Inferior parietal cortex (tissue), 1 donor: ENCODE results near the gene CTXND1.
A peak's percentile ranks its signal among the peaks of the same experiment; 100 is the strongest.
"Not testable (repeated sequence)": the region's sequence is repeated elsewhere in the genome, so short reads cannot be mapped to it uniquely, and the experiment has no call there.

Source experiments
- DNase-seq: peaks from one replicate; pipeline ENCODE4 v3.0.0-alpha.2; 2016; ENCODE audit errors: extremely low spot score

CTXND1 gene

DNA sequence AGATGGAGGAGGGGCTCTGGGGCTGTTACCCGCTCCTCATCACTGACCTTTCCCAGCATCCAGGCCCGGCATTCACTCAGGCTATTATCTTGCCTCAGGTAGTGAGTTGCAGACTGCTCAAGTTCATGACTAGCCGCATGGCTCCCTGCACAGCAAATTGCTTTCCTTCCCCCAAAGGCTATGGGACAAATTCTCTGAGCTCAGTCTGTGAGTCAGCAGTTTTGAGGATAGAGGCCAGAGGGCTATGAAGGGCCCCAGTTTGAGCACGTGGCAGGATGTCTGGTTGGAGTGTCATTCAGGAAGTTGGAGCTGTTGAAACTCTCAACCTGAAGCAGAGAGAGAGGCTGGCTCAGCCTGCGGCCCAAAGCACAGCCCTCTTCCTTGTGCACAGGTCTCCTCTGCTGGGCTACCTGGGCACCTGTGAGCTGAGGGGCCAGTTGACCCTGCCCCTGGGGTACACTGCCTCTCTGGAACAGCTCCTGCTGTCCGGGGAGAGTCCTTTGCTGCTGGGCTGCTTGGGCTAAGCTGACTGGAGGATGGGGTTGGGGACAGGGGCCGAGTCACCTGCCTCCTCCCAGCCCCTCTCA, 91.3 kb downstream of the CTXND1 start:
- DNase-seq = peak; percentile 22

DNA sequence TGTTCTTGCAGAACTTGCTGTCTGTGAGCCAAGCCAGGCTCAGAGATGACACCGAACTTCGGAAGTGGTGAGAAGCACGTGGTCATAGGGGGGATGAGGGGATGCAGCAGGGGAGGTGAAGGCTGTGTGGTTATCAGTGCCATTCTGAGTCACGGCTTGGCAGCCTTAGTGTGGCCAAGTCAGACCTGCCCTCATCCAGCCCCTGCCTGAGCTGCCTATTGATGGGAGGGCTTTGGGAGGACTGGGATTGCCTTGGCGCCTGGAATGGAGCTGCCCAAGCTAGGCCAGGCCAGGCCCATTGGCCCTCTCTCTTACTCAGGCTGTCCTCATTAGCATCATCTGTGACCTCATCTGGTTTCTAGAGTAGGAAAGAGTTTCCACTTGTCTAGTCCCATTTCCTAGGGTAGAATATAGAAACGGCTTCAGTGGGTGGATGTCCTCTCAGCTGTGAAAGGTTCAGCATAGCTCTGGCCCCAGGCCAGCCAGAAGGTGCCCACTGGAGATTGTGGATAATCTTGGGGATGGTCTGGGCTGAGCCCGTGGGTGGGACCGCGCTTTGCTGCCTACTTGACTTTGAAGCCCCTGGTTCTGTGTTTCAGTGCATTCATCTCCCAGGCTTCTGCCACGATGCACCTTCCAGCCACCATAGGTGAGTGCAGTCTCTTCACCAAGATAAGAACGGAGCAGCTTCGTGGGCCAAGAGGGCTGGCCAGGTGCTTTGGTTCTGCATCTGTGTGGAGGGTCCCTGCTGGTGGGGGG, 92.0 kb downstream of the CTXND1 start:
- DNase-seq = no peak

DNA sequence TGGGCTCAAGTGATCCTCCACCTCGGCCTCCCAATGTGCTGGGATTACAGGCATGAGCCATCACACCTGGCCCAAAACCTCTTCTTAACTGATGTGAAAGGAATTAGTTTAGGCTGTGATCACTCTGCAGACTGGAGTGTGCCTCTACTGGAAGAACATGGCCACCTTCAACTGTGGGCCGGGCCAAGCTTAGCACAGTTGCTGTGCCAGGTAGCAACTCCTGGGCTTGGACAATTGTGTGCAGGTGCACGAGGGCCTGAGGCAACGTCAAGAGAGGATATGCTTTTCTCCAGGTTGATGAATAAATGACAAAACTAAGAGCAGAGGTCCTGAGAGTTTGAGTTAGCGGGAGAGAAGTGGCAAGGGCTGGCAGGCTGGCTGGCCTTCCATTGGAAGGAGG, 92.7 kb downstream of the CTXND1 start:
- DNase-seq = no peak

DNA sequence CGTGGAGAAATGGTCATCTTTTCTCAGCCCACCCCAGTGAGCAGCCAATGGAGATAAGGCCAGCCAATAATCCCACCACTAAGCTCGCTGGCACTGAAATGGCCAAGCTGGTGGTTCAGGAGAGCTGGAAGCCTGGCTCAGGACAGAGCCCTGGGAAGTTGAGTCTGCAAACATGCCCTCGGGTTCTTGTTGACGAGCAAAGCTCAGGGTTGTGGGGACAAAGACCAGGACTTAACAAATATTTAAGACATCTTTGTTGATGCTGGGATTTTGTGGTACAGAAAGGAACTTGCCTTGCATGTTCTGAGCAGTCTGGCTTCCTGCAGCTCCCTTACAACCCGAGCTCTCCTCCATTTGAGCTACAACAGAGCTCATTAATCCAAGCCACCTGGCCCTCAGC, 94.8 kb downstream of the CTXND1 start:
- DNase-seq = no peak

DNA sequence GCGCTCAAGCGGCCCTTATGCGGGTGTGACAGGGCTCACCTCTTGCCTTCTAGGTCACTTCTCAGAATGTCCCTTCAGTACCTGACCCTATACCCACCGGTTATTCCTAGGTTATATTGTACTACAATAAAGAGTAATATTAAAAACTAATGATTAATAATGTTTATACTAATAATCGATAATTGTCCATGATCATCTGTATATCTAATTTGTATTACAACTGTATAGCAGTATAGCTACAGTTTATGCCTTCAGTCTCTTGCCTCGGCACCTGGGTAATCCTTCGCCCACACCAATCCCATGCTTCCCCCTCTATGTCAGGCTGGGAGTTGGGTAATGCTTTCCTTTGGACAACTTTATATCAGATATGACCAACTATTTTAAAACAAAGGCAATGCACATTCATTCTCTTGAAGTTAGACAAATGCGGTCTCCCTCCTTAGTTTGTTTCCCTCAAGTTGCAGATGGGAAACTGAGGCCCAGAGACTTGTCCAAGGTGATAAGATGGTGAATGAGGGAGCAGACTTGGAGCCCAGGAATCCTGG, 95.8 kb downstream of the CTXND1 start:
- no peak for DNase-seq

DNA sequence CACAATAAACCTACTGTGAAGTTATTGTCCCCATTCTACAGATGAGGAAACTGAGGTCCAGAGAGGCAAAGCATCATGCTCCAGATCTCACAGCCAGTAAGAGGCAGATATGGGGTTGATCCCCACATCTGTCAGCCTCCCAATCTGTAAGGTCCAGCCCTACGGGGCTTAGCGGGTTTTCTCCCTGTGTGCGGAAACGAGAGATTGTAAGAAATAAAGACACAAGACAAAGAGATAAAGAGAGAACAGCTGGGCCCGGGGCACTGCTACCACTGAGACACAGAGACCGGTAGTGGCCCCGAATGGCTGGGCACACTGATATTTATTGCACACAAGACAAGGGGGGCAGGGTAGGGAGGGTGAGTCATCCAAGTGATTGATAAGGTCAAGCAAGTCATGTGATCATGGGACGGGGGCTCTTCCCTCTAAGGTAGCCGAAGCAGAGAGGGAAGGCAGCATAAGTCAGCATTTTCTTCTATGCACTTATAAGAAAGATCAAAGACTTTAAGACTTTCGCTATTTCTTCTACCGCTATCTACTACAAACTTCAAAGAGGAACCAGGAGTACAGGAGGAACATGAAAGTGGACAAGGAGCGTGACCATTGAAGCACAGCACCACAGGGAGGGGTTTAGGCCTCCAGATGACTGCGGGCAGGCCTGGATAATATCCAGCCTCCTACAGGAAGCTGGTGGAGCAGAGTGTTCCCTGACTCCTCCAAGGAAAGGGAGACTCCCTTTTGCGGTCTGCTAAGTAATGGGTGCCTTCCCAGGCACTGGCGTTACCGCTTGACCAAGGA, 96.4 kb downstream of the CTXND1 start:
- DNase-seq = not testable (repeated sequence)

DNA sequence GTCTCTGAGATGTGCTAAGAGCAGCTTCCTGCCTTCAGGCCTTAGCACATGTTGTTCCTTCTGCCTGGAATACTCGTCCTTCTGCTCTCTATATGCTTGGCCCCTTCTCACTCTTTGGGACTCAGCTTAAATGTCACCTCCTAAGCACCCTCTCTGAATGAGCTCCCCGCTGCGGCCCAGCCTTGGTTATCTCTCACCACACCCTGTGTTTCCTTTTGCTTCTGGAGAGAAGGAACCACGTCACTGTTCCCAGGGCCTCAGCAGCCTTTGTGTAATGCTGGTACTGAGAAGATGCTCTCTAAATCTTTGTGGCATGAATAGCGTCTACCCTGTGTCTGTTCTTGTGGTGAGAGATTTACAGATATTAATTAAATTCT, 97.0 kb downstream of the CTXND1 start:
- DNase-seq = no peak

DNA sequence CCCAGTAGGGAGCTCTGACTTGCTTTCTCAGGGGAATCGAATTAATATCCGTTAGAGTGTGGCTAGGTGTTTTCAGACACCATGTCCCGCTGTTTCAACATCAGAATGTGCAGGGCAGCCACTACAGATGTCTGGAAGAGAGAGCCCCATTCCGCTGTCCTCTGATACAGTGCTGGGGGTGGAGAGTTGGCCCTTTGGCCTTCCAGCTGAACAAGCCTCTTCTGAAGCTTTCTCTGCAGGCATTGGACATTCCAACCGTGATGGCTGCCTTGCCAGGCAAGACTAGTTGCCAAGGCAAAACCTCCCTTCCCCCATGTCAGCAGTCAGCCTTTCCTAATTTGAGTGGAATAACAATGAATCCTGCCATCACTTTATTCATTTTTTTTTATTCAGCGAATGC, 97.7 kb downstream of the CTXND1 start:
- DNase-seq = no peak

DNA sequence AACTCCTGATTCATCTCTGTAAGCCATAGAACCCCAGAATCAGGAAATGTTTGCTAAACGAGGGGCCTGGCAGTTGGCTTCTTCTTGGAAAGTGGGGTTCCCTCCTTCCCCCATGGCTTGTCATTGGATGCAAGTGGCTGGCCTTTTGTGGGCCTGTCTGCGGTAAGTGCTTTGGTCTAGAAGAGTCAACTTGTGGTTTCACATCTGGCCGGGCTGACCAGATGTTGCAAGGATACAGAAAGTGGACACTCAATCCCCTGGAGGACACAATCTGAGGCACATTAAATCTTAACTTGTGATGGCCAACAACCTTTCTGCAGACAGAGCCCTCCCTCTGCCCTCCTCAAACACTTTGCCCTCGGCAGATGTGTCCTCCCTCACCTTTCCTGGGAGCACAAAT, 98.1 kb downstream of the CTXND1 start:
- no peak for DNase-seq

DNA sequence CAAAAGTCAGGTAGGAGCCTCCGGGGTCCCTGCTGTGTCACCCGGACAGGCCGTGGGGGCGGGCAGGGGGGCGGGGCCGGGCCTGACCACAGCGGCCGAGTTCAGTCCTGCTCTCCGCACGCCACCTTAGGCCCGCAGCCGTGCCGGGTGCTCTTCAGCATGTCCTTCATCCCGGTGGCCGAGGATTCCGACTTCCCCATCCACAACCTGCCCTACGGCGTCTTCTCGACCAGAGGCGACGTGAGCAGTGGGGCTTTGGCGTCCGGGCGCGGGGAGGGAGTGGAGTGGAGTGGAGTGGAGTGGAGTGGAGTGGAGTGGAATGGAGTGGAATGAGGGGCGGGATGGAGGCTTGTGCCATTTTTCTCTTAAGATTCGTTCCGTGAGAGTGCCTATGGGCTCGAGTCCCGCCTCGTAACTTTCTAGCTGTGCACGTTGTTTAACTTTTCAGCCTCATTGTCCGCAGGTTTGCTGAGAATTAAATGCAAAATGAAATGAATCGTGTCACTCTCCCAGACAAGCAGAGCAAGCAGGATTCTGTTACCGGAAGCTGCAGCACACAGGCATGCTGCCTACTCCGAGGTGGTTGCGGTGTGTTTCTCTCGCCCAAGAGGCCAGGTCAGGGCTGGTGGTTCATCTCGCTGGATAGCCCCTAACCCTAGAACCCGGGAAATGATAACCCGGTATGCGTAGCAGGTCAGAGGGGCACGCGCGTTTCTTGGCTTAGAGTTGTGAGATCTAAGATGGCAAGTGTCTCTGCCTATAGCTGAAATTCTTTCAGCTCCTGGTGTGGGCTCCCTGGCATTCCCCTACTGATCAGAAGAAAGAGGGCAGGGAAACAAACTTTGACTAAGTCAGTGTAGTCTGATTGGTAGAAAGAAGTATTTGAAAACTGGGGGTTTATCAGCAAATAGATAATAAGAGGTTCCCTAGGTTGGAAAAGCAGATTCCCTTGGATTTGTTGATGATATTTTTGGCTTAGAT, 98.8 kb downstream of the CTXND1 start, which contains the start of gene FAH:
TSS of gene FAH (plus strand) at position 104 of the 981 bp plus-strand sequence. CDS start at position 160, 56 bp downstream.
- peak; percentile 17 for DNase-seq

DNA sequence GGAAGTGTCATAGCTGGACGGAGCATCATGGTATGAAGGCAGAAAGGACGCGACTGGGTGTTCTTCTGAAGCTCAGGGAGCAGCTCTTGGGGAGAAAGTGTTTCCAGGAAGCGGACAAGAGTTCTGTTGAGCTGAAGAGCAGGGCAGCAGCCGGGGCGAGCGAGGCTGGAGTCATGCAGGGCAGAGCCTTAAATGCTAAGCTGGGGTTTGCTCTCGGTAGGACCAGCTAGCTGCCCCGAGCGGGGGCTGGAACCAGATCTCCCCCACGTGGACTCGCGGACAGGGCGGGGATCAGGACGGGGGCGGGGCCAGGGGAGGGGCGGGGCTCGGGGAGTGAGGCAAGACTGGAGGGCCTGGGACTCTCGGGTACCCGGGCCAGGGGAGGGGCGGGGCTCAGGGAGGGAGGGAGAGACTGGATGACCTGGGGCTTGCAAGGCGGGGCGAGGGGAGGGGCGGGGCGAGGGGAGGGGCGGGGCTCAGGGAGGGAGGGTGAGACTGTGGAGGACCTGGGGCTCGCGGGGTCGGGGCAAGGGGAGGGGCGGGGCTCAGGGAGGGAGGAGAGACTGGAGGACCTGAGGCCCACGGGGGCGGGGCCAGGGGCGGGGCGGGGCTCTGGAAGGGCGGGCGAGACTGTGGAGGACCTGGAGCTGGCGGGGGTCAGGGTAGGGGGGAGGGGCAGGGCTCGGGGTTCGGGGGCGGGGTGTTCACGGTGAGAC, 99.7 kb downstream of the CTXND1 start:
- DNase-seq = peak; percentile 30

DNA sequence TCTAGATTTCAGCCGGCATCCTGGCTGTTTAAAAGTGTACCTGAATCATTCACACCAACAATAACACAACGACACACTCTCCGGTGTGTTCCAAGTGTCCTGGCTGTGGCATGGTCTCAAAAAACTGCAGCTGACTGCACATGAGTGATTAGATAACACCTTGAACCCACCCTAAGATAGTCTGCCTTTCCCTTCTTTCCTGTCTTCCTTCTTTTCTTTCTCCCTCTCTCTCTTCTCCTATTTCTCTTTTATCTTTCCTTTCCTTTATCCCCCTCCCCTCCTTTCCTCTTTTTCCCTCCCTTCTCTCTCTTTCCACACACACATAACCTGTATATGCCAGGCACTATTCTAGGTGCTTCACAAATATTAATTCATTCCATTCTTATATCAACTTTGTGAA, 100.4 kb downstream of the CTXND1 start:
- no peak for DNase-seq

DNA sequence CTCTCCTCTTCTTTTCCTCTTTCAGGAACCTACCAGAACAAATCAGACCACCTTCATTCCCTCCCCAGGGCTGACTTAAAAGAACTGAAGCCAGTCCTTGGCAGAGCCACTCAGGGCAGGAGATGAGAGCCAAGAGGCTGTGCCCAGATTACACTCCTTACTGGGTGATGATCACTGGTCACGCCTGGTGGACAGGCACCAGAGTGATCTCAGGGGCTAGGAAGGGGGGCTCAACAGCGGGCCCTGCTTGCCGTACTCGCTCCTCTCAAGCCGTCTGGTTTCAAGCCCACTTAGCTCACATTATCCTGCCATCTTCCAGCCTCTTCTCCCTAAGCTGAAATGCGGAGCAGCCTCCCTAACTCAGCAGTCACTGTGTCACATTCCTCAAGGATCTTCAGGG, 100.9 kb downstream of the CTXND1 start:
- no peak for DNase-seq
